ENCODE measurements around the gene STX2.

The STX2 gene

GRCh38 chr12:130813436-130813835 lies 25.6 kb downstream of the STX2 start:
- TF ChIP-seq CTCF (conservative IDR thresholded peaks at IDR 0.05; ENCODE audit: low read depth, low read length): no peak
- DNase-seq (ENCODE audit: low read depth): no peak
- H3K4me3 ChIP-seq (ENCODE audit: low read length): no peak overlapping the region

DNA sequence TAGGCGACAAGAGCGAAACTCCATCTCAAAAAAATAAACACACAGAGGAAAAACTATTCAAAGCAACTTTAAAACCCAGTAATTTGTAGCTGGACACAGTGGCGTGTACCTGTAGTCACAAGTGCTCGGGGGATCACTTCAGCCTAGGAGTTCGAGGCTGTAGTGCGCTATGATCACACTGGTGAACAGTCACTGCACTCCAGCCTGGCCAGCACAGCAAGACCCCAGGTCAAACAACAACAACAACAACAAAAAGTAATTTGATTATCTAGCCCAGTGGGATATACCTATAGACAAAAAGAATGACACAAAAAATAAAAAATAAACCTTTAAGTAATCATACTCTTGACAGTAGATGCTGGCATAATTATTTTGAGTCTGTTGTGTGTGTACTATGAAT lies 29.3 kb downstream of the STX2 start:
- TF ChIP-seq CTCF (conservative IDR thresholded peaks at IDR 0.05; ENCODE audit: low read depth, low read length): no peak
- H3K4me3 ChIP-seq (ENCODE audit: low read length): no peak overlapping the region
- DNase-seq (ENCODE audit: low read depth): no peak

DNA sequence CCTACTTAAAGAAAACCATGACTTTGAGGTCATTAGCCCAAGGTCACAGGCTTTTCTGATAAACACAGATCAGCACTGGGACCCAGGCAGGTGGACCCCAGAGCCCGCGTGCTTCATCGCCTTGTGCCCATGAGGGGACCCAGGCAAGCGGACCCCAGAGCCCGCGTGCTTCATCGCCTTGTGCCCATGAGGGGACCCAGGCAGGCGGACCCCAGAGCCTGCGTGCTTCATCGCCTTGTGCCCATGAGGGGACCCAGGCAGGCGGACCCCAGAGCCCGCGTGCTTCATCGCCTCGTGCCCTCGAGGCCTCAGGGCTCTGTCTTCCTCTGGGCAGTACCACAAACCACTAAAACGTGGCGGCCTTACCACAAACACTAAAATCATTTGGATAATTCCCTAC lies 31.7 kb downstream of the STX2 start:
- no peak overlapping the region for H3K4me3 ChIP-seq (ENCODE audit: low read length)
- no peak for DNase-seq (ENCODE audit: low read depth)
- TF ChIP-seq CTCF (conservative IDR thresholded peaks at IDR 0.05; ENCODE audit: low read depth, low read length): no peak

DNA sequence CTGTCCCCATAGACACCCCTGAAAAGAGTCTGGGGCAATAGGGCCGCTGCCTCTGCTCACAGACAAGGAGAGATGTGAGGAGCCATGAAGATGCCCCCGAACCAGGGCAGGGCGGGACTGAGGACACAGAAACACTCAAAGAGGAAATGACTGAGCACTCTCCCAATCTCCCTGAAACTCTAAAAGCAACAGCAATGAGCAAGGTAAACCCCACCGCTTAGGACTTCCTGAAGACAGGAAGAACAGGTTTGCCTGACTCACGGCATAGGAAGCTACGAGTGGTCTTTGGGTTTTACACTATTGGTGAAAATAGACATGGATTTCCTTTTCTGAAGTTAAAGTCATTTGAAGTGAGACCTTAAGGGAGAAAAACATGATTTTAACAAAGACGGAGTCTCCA lies 32.5 kb downstream of the STX2 start:
- no peak for TF ChIP-seq CTCF (conservative IDR thresholded peaks at IDR 0.05; ENCODE audit: low read depth, low read length)
- no peak overlapping the region for H3K4me3 ChIP-seq (ENCODE audit: low read length)
- no peak for DNase-seq (ENCODE audit: low read depth)

DNA sequence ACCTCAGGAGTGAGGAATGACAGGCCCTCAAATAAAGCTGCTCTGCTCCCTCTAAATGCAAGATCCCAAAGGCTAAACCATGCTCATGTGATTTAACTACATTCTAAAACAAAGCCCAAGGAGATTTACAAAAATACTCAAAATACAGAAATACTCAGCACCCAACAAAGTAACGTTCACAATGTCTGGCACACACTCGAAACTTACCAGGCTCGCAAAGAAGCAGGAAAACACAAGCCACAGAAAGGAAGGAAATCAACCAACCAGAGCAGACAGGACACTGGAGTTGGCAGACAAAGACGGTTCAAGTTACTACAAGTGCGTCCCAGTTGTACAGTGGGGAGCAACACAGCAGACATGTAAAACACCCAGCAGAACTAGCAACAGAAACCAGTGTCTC lies 33.4 kb downstream of the STX2 start:
- H3K4me3 ChIP-seq (ENCODE audit: low read length): no peak overlapping the region
- no peak for DNase-seq (ENCODE audit: low read depth)
- TF ChIP-seq CTCF (conservative IDR thresholded peaks at IDR 0.05; ENCODE audit: low read depth, low read length): no peak

GRCh38 chr12:130804216-130804615 lies 34.8 kb downstream of the STX2 start:
- no peak for DNase-seq (ENCODE audit: low read depth)
- TF ChIP-seq CTCF (conservative IDR thresholded peaks at IDR 0.05; ENCODE audit: low read depth, low read length): no peak
- H3K4me3 ChIP-seq (ENCODE audit: low read length): no peak overlapping the region

DNA sequence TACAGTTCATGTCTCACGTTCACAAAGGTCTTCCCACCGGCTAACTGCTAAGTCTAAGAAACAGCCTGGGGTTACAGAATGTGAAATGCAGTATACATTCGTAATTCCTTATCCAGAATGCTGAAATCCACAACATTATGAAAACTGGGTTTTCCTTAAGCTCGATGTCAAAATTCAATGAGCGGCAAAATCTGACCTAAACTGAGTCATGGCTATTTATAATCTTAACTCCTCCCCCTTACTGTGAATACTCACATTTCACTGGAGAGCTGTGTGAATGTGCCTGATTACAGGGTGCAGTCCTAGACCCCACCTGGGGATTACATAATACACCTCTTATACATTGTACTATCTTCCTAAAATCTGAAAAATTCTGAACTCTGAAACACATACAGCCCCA lies 35.3 kb downstream of the STX2 start:
- H3K4me3 ChIP-seq (ENCODE audit: low read length): no peak overlapping the region
- TF ChIP-seq CTCF (conservative IDR thresholded peaks at IDR 0.05; ENCODE audit: low read depth, low read length): no peak
- no peak for DNase-seq (ENCODE audit: low read depth)
